ENCODE data around the gene ARMC12.

- no peak for TF ChIP-seq POLR2A (IDR thresholded peaks at IDR 0.05)
- TF ChIP-seq, protein P1, sequence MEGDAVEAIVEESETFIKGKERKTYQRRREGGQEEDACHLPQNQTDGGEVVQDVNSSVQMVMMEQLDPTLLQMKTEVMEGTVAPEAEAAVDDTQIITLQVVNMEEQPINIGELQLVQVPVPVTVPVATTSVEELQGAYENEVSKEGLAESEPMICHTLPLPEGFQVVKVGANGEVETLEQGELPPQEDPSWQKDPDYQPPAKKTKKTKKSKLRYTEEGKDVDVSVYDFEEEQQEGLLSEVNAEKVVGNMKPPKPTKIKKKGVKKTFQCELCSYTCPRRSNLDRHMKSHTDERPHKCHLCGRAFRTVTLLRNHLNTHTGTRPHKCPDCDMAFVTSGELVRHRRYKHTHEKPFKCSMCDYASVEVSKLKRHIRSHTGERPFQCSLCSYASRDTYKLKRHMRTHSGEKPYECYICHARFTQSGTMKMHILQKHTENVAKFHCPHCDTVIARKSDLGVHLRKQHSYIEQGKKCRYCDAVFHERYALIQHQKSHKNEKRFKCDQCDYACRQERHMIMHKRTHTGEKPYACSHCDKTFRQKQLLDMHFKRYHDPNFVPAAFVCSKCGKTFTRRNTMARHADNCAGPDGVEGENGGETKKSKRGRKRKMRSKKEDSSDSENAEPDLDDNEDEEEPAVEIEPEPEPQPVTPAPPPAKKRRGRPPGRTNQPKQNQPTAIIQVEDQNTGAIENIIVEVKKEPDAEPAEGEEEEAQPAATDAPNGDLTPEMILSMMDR (IDR thresholded peaks at IDR 0.05) = no peak
Observed at GRCh38 chr6:35690484-35690883, 46.3 kb upstream of the ARMC12 start.

Measured in heart left ventricle (tissue), 13 donors.